GM21360 (cell line): Measurements from ENCODE around the gene CIITA.

Experiments used
- ATAC-seq: cut with Tn5 transposase; IDR thresholded peaks from one replicate; pipeline ENCODE4 v1.9.1; 2021; ENCODE audit warnings: mild to moderate bottlenecking, moderate library complexity; ENCODE audit not compliant: unreplicated experiment

CIITA gene

DNA sequence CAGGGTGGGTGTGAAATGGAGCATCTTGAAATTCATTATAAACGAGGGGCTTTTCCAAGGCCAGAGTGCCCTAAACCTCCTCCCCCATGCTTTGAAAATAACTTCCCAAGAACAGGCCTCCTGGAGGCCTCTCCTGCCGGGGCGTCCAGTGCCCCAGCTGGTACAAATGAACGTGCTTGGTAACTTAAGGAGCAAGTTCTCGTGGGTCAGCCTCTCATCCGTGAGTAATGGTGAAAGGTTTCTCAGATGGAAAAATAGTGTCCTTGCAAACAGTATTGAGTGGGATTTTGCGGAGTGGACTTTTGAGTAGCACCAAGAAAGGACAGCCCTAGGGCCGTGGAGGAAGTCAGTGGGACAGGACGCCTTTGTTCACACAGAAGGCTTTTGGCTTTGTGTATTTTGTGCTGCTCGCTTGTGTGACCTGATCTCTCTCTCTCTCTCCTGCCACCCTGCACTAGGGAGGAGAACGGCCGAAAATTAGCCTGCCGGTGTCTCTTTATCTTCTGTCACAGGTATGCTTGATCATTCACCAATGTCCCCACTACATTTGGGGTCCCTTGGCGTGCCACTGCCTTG is 102.0 kb downstream of the CIITA start:
- no peak for ATAC-seq

DNA sequence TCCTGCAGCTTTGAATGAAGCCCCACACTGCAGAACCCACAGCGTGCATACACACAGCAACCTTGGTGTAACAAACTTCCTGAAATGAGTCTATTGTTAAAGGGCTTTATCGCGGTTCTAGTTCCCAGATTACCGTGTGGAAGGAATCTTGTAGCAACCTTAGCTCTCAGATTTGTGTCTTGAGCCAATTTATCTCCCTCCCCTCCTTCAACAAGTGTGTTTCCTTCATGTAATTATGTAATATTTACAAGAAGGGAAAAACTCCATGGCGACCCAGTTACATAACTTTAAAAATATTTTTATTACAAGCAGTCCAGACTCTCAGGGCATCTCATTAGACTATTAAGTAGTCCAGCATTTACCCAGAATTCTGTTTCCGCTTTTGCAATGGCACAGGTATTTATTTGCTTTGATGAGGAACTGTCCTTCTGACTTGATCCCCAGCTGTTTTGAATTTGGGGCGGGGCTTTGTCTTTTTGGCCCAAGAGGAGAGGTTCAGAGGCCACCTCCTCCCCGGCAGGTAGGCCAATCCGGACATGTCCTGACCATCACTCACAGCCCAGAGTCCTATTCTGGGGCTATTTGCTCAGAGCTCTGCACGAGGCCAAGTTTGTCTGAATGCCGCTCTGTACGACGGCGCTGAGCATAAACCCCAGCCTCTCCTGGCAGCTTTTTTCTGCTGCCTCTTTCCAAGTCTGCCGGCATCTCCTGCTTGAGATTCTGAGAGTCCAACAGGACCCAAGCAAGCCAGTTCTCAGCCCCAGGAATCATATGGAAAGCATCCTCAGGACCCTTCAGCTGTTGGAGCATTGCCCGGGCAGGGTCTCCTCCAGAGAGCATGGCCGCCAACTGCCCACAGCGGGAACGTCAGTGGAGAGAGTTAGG is 103.0 kb downstream of the CIITA start:
- no peak for ATAC-seq

DNA sequence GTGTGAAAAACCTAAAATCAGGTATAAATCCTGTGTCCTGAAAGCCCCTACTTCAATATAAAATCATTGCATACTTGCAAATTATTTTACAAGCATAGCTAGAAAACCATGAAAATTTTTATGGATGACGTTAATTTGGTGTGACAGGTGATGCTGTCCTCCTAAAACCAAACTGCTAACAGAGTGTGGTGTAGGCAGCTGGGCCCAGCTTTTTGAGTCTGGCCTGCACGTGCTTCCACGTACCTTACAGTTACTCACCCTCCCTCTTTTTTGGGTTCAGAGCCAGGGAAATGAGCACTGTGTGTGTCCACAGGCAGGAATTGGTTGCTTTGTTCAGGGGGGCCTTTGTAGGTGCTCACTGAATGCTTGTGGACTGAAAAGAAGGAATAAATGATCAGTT is 103.8 kb downstream of the CIITA start:
- ATAC-seq, result no peak

GRCh38 chr16:10981697-10982216 is 104.8 kb downstream of the CIITA start:
- peak; percentile 72 for ATAC-seq

DNA sequence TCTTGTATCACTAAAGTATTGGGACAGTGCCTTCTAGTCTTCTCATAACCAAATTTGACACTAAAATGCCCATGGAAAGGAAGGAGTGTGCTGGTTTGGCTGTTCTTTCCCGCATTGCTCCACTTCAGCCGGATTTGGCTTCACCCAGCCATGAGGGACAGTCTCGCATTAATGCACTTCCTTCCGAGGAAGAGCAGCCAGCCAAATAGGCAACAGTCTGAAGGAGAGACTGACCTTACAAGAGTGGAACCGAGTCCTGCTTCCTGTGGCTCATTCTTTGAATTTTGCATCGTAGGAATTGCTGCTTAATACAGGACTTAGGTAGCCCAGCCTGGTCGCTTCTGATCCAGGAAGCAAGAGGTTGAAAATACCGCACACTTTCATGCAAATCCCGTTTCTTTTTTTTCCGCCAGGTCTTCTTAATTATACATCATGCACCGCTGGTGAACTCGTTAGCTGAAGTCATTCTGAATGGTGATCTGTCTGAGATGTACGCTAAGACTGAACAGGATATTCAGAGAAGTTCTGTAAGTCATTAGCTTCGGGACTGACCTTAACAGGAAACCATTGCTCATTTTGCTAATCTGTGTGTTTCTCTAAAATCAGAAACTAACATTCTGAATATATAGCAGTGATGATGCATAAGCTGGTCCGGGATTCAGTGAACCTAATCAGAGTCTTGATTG is 105.6 kb downstream of the CIITA start:
- no peak for ATAC-seq

GRCh38 chr16:10983159-10983558 is 106.2 kb downstream of the CIITA start:
- no peak for ATAC-seq

- no peak for ATAC-seq
Observed at GRCh38 chr16:10984509-10984908, 107.5 kb downstream of the CIITA start.
